Transverse colon (tissue), 4 donors: Measurements from ENCODE around the gene MAP3K1.

ENCODE experiments used
- CTCF ChIP-seq, 5 experiments: fragments of 200-600 bp in 3 of 5; fragments of 450-650 bp in 2 of 5; sonication (generic) in 3 of 5; IDR thresholded peaks; 1 replicate in 2 of 5; 2 replicates in 3 of 5; pipeline ENCODE4 v1.5.1; 2016 to 2017; ENCODE audit warnings: antibody characterized with exemption in 5 of 5, inconsistent platforms in 3 of 5, mild to moderate bottlenecking in 2 of 5, moderate library complexity in 1 of 5
- EP300 ChIP-seq: sonication (generic); formaldehyde crosslinking; IDR thresholded peaks from one replicate; pipeline ENCODE4 v1.6.1; 2017; ENCODE audit warnings: antibody characterized with exemption, low read depth
- POLR2A ChIP-seq: fragments of 450-650 bp; IDR thresholded peaks from one replicate; pipeline ENCODE4 v1.6.1; 2016; ENCODE audit warnings: antibody characterized with exemption, mild to moderate bottlenecking, moderate library complexity
- POLR2AphosphoS5 ChIP-seq, 3 donors: sonication (generic); formaldehyde crosslinking; IDR thresholded peaks; one replicate each; pipeline ENCODE4 v1.6.1; 2016; ENCODE audit warnings: antibody characterized with exemption in 3 of 3

GRCh38 chr5:56783261-56783660 is 32.1 kb upstream of the MAP3K1 start:
- TF ChIP-seq POLR2AphosphoS5 (IDR thresholded peaks at IDR 0.05) (no peak), POLR2A (no peak), EP300 (no peak), CTCF (IDR thresholded peaks at IDR 0.05) (no peak)
